ENCODE results near the gene TTLL11.

DNA sequence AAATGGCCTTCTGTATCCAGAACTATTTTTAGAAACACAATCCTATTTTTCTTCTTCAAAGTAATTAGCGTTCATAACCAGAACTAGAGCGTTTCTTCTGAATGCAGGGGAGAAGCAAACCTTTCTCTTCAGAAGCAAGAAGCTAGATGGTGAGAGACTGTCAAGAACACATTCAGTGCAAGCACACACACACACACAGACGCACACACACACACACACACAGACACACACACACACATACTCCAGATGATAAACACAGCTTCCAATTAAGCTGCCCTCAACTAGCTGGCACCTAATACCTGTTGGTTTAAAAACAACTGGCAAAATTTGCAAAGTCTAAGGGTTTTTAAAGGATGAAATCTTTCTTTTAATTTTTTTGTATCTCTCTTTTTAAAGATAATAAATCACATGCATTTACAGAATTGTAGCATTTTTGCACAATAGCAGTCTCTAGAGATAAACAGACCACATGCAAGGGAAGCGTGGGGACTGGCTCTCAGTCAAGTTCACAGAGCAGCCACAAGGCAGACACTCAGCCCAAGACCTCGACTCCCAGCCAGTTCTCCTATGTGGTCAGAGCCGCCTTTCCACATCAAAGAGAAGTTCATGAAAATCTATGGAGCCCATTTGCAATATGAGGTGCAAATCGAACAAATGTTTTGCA lies 138.5 kb downstream of the TTLL11 start:
- TF ChIP-seq EZH2 (IDR thresholded peaks at IDR 0.05; ENCODE audit: insufficient read depth, poor library complexity, severe bottlenecking) (no peak), EZH2phosphoT487 (IDR thresholded peaks at IDR 0.05; ENCODE audit: insufficient read depth, low read depth) (no peak)
